K562 (cell line): ENCODE data around the gene CEACAM5. TPM values are rescaled to one million over a fixed set of nuclear protein-coding genes. Genes with fewer than 3 reads are reported as not detected.

Experiments used
- ATAC-seq: fragments of 200-7000 bp; cut with Tn5 transposase; 3 replicates; pipeline ENCODE4 v1.9.1; 2020; ENCODE audit warnings: moderate library complexity
- BruUV-seq: library from RNA; stranded (reverse); fragments of 400-500 nt; replicated peaks from 2 replicates; lab custom pipeline; 2021; lab: Mats Ljungman, UMichigan
- CTCF ChIA-PET: fragments of 300-600 bp; formaldehyde crosslinking; extraction: SDS; loops from one replicate; lab custom pipeline; 2021; ENCODE audit warnings: low intra/inter-chr PET ratio; lab: Yijun Ruan, JAX
- POLR2A ChIA-PET: fragments of 300-600, 350-650 bp; sonication (Branson Sonifier 250); formaldehyde crosslinking; extraction: SDS; loops from one replicate; lab custom pipeline; 2021; ENCODE audit warnings: antibody characterized with exemption, inconsistent platforms; lab: Yijun Ruan, JAX
- DNase-seq, 4 experiments: peaks; one replicate each; pipeline versions ENCODE4 v3.0.0 to v3.0.0-alpha.2; 2011 to 2018; ENCODE audit warnings: low spot score in 3 of 4, mixed read lengths in 3 of 4; ENCODE audit errors: extremely low read depth in 1 of 4
- FAIRE-seq: peaks from 2 replicates; lab custom pipeline; 2011; peaks lifted over from hg19 to GRCh38; lab: Jason Lieb, UNC
- H2AFZ ChIP-seq: 2 replicates; pipeline ENCODE4 v1.6.0; 2011; ENCODE audit warnings: low read depth, low read length, control low read depth, inconsistent platforms
- H3K27ac ChIP-seq: fragments of 200-600 bp; 3 replicates; pipeline ENCODE4 v1.8.0; 2011; ENCODE audit warnings: low read depth, mild to moderate bottlenecking, control low read depth, inconsistent platforms, low read length, moderate library complexity, mixed read lengths; ENCODE audit errors: extremely low read depth
- H3K27me3 ChIP-seq, 2 experiments: fragments of 300-600 bp in 1 of 2; 2 replicates in 1 of 2; 3 replicates in 1 of 2; pipeline versions ENCODE4 v1.6.0 to v1.8.0; 2011; ENCODE audit warnings: inconsistent platforms in 2 of 2, low read length in 2 of 2, mild to moderate bottlenecking in 1 of 2, mixed read lengths in 1 of 2, moderate library complexity in 1 of 2; ENCODE audit not compliant: control insufficient read depth in 2 of 2, insufficient read depth in 2 of 2
- H3K36me3 ChIP-seq: fragments of 300-600 bp; 3 replicates; pipeline ENCODE4 v1.8.0; 2011; ENCODE audit warnings: mild to moderate bottlenecking, low read length, inconsistent platforms; ENCODE audit not compliant: control insufficient read depth, insufficient read depth
- H3K4me1 ChIP-seq, 2 experiments: fragments of 200-600 bp in 1 of 2; replicated peaks in 1 of 2; 2 replicates in 1 of 2; 3 replicates in 1 of 2; pipeline versions ENCODE4 v1.5.1 to v1.8.0; 2011; ENCODE audit warnings: inconsistent platforms in 2 of 2, low read length in 2 of 2, mild to moderate bottlenecking in 1 of 2, mixed read lengths in 1 of 2, moderate library complexity in 1 of 2; ENCODE audit not compliant: control insufficient read depth in 2 of 2, insufficient read depth in 2 of 2
- H3K4me2 ChIP-seq: 2 replicates; pipeline ENCODE4 v1.6.1; 2011; ENCODE audit warnings: low read length, control low read depth, inconsistent platforms, mixed read lengths; ENCODE audit not compliant: insufficient read depth
- H3K4me3 ChIP-seq: fragments of 200-600 bp; sonication (generic), shearing (Covaris generic); 2 replicates; pipeline ENCODE4 v1.5.1; 2016; ENCODE audit warnings: control low read depth, inconsistent platforms
- H3K79me2 ChIP-seq: fragments of 200-600 bp; 3 replicates; pipeline ENCODE4 v1.8.0; 2011; ENCODE audit warnings: low read length, inconsistent platforms; ENCODE audit not compliant: control insufficient read depth, insufficient read depth
- H3K9ac ChIP-seq, 2 experiments: 2 replicates each; pipeline versions ENCODE4 v1.6.0 to v1.6.1; 2011; ENCODE audit warnings: low read depth in 2 of 2, low read length in 2 of 2, control low read depth in 1 of 2, inconsistent platforms in 1 of 2, mild to moderate bottlenecking in 1 of 2, mixed read lengths in 1 of 2; ENCODE audit not compliant: insufficient read depth in 1 of 2
- H3K9me1 ChIP-seq: one replicate; pipeline ENCODE4 v1.6.0; 2011; ENCODE audit warnings: inconsistent platforms, mild to moderate bottlenecking, low read length, moderate library complexity; ENCODE audit not compliant: control insufficient read depth, insufficient read depth
- H3K9me3 ChIP-seq: replicated peaks from 2 replicates; pipeline ENCODE4 v1.5.1; 2011; ENCODE audit warnings: low read depth, low read length, inconsistent platforms; ENCODE audit not compliant: control insufficient read depth, insufficient read depth
- H4K20me1 ChIP-seq: replicated peaks from 2 replicates; pipeline ENCODE4 v1.6.1; 2011; ENCODE audit warnings: low read length, inconsistent platforms, mixed read lengths; ENCODE audit not compliant: control insufficient read depth, insufficient read depth
- BACH1 ChIP-seq: fragments of 200-800 bp; sonication (Bioruptor generic); IDR thresholded peaks from 2 replicates; pipeline ENCODE4 v1.6.1; 2016; ENCODE audit warnings: missing genetic modification characterization, missing compliant biosample characterization
- BCLAF1 ChIP-seq, 2 experiments: fragments of 450-650 bp in 1 of 2; IDR thresholded peaks; 2 replicates each; pipeline ENCODE4 v1.6.1; 2011 to 2017; ENCODE audit warnings: low read depth in 2 of 2, antibody characterized with exemption in 1 of 2, borderline replicate concordance in 1 of 2, low read length in 1 of 2, mild to moderate bottlenecking in 1 of 2, mixed read lengths in 1 of 2; ENCODE audit not compliant: control insufficient read depth in 1 of 2
- CBFA2T3 ChIP-seq: fragments of 450-650 bp; IDR thresholded peaks from 2 replicates; pipeline ENCODE4 v1.6.1; 2017
- HDAC2 ChIP-seq: fragments of 450-650 bp; IDR thresholded peaks from 2 replicates; pipeline ENCODE4 v1.6.1; 2016; ENCODE audit warnings: mild to moderate bottlenecking
- NR2C2 ChIP-seq, 2 experiments: fragments of 200-800 bp in 1 of 2; sonication (Bioruptor generic) in 1 of 2; sonication (generic) in 1 of 2; formaldehyde crosslinking in 1 of 2; IDR thresholded peaks; 2 replicates each; pipeline versions ENCODE4 v1.6.1 to v1.8.0; 2016 to 2022; ENCODE audit warnings: mild to moderate bottlenecking in 1 of 2, missing compliant biosample characterization in 1 of 2, missing genetic modification characterization in 1 of 2, missing genetic modification reagents in 1 of 2
- PRMT5 ChIP-seq: sonication (generic); formaldehyde crosslinking; IDR thresholded peaks from 2 replicates; pipeline ENCODE4 v1.5.0; 2020; ENCODE audit warnings: missing genetic modification reagents
- RFX7 ChIP-seq: fragments of 250-450 bp; sonication (Bioruptor Pico); IDR thresholded peaks from 2 replicates; pipeline ENCODE4 v1.5.1; 2021; ENCODE audit warnings: mild to moderate bottlenecking
- YY1 ChIP-seq, 3 experiments: IDR thresholded peaks; 2 replicates each; pipeline ENCODE4 v1.6.1; 2011; ENCODE audit warnings: low read length in 2 of 3, mild to moderate bottlenecking in 2 of 3, moderate library complexity in 2 of 3, borderline replicate concordance in 1 of 3, control low read depth in 1 of 3, low read depth in 1 of 3; ENCODE audit not compliant: insufficient read depth in 3 of 3, insufficient replicate concordance in 2 of 3, control insufficient read depth in 1 of 3, insufficient read length in 1 of 3; ENCODE audit errors: extremely low read depth in 1 of 3
- ZNF165 ChIP-seq: fragments of 250-450 bp; sonication (Bioruptor Pico); IDR thresholded peaks from 2 replicates; pipeline ENCODE4 v1.4.0; 2020; ENCODE audit warnings: borderline replicate concordance
- ZNF316 ChIP-seq: fragments of 450-650 bp; IDR thresholded peaks from 2 replicates; pipeline ENCODE4 v1.6.1; 2016
- ZNF79 ChIP-seq: fragments of 250-450 bp; sonication (Bioruptor Pico); IDR thresholded peaks from 2 replicates; pipeline ENCODE4 v1.4.0; 2020; ENCODE audit warnings: low read depth, mild to moderate bottlenecking, moderate library complexity
- in situ Hi-C: fragments of 300-500 bp; cut with MboI; formaldehyde crosslinking; loops from 4 replicates; pipeline ENCODE4 v1.15.0; 2018; ENCODE audit warnings: inconsistent platforms, mixed read lengths
- intact Hi-C: fragments of 100-400 bp; cut with micrococcal nuclease; formaldehyde crosslinking; loops from 2 replicates; pipeline ENCODE4 v1.14.2; 2022
- polyA plus RNA-seq, 8 experiments: library from polyadenylated mRNA; depleted of rRNA in 4 of 8; stranded (reverse) in 5 of 8; unstranded in 3 of 8; fragments of >200 nt; fragmentation: Nextera tagmentation in 2 of 8; fragmentation: Illumina TruSeq in 1 of 8; extraction: Ambion mirVana in 2 of 8; extraction: Trizol in 1 of 8; gene quantifications; 2 replicates each; pipeline versions ENCODE4 v1.2.1 to v1.2.3, GENCODE V29; 2011 to 2014; ENCODE audit warnings: inconsistent platforms in 1 of 8, missing spikeins in 1 of 8
- total RNA-seq, 7 experiments: library from RNA; depleted of rRNA in 6 of 7; stranded (reverse); fragments of >200 nt in 6 of 7; fragmentation: Illumina TruSeq in 2 of 7; extraction: Trizol in 2 of 7; gene quantifications; 2 replicates each; pipeline versions ENCODE4 v1.2.1 to v1.2.3, GENCODE V29; 2011 to 2021; ENCODE audit warnings: low replicate concordance in 1 of 7
- TF ChIP-seq, protein P1 (sequence below): fragments of 200-800 bp; sonication (Bioruptor generic); IDR thresholded peaks from 2 replicates; pipeline ENCODE4 v1.6.1; 2016; ENCODE audit warnings: missing genetic modification characterization, missing compliant biosample characterization

CEACAM5 gene
- total and polyA plus RNA-seq, 9 of the 15 experiments (the other 6 are each of a cell fraction or from before 2014, with no cell fraction given) = 0.33 TPM; not detected in 8

- no peaks in the 10 kb centered on the region for H4K20me1 ChIP-seq
- TF ChIP-seq, protein P1, sequence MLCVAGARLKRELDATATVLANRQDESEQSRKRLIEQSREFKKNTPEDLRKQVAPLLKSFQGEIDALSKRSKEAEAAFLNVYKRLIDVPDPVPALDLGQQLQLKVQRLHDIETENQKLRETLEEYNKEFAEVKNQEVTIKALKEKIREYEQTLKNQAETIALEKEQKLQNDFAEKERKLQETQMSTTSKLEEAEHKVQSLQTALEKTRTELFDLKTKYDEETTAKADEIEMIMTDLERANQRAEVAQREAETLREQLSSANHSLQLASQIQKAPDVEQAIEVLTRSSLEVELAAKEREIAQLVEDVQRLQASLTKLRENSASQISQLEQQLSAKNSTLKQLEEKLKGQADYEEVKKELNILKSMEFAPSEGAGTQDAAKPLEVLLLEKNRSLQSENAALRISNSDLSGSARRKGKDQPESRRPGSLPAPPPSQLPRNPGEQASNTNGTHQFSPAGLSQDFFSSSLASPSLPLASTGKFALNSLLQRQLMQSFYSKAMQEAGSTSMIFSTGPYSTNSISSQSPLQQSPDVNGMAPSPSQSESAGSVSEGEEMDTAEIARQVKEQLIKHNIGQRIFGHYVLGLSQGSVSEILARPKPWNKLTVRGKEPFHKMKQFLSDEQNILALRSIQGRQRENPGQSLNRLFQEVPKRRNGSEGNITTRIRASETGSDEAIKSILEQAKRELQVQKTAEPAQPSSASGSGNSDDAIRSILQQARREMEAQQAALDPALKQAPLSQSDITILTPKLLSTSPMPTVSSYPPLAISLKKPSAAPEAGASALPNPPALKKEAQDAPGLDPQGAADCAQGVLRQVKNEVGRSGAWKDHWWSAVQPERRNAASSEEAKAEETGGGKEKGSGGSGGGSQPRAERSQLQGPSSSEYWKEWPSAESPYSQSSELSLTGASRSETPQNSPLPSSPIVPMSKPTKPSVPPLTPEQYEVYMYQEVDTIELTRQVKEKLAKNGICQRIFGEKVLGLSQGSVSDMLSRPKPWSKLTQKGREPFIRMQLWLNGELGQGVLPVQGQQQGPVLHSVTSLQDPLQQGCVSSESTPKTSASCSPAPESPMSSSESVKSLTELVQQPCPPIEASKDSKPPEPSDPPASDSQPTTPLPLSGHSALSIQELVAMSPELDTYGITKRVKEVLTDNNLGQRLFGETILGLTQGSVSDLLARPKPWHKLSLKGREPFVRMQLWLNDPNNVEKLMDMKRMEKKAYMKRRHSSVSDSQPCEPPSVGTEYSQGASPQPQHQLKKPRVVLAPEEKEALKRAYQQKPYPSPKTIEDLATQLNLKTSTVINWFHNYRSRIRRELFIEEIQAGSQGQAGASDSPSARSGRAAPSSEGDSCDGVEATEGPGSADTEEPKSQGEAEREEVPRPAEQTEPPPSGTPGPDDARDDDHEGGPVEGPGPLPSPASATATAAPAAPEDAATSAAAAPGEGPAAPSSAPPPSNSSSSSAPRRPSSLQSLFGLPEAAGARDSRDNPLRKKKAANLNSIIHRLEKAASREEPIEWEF (CRISPR knock-in tag) = no peak
- no peak for TF ChIP-seq NR2C2 (CRISPR knock-in tag; IDR thresholded peaks at IDR 0.05)
- TF ChIP-seq NR2C2 (tag; IDR thresholded peaks at IDR 0.05) = no peak
- no peak for TF ChIP-seq BCLAF1 (IDR thresholded peaks at IDR 0.05; ENCODE audit: borderline replicate concordance in 1 of 2, control insufficient read depth in 1 of 2, low read depth in 2 of 2, low read length in 1 of 2)
- no peak for TF ChIP-seq ZNF316
- TF ChIP-seq HDAC2 = no peak
- TF ChIP-seq PRMT5 (CRISPR knock-in tag) = no peak
- TF ChIP-seq ZNF165 (CRISPR knock-in tag) = no peak
- no peak for TF ChIP-seq ZNF79 (CRISPR knock-in tag)
- no peak for TF ChIP-seq BACH1 (tag)
- TF ChIP-seq YY1 (IDR thresholded peaks at IDR 0.05; ENCODE audit: borderline replicate concordance in 1 of 3, control insufficient read depth in 1 of 3, extremely low read depth in 1 of 3, insufficient read depth in 3 of 3, insufficient read length in 1 of 3, insufficient replicate concordance in 2 of 3, low read depth in 1 of 3, low read length in 2 of 3) = no peak
- TF ChIP-seq RFX7 (CRISPR knock-in tag) = no peak
- TF ChIP-seq CBFA2T3 = no peak
- TF ChIP-seq, all 486 proteins: peak for 0
- Histone ChIP-seq H3K9ac (no peak overlapping the region), H3K9me3 (no peaks in the 10 kb centered on the region), H2AFZ (no peak overlapping the region), H3K27ac (no peak overlapping the region), H3K4me1 (no peaks in the 10 kb centered on the region), H3K27me3 (0 out of 5 replicates have a peak, but pooled peaks cover 0 to 4% of the 10 kb centered on the region in 2 experiments), H3K4me3 (no peak overlapping the region), H3K36me3 (no peaks in the 10 kb centered on the region), H3K79me2 (no peaks in the 10 kb centered on the region), H3K9me1 (no peaks in the 10 kb centered on the region), H3K4me2 (no peak overlapping the region)
- BruUV-seq = no TSS peak
- ChIA-PET POLR2A (no interaction called here), CTCF (no interaction called here)
- in situ Hi-C loops (no loop called here), intact Hi-C loops (no loop called here)
- DNase-seq (no peak), ATAC-seq (no peak), FAIRE-seq (no peak)
These were observed 37.7 kb upstream of the CEACAM5 start for GRCh38 chr19:41670755-41671154.
